Smooth muscle cell (in vitro differentiated cells): Measurements from ENCODE around the gene C2CD4D. TPM values are rescaled to one million over a fixed set of nuclear protein-coding genes. Genes with fewer than 3 reads are reported as not detected.

Experiments
- DNase-seq: peaks from one replicate; lab custom pipeline; 2025; ENCODE audit not compliant: unreplicated experiment; lab: John Stamatoyannopoulos, UW
- H2AFZ ChIP-seq: fragments of 200-600 bp; sonication (generic); 2 replicates; pipeline ENCODE4 v1.6.0; 2016; ENCODE audit warnings: antibody characterized with exemption, low read depth, mild to moderate bottlenecking
- H3F3A ChIP-seq: fragments of 200-600 bp; sonication (generic); 2 replicates; pipeline ENCODE4 v1.6.0; 2017; ENCODE audit warnings: antibody characterized with exemption, low read depth
- H3K27ac ChIP-seq: fragments of 200-600 bp; sonication (generic); 2 replicates; pipeline ENCODE4 v1.5.1; 2016; ENCODE audit warnings: low read depth, mild to moderate bottlenecking
- H3K27me3 ChIP-seq: fragments of 200-600 bp; sonication (generic); 2 replicates; pipeline ENCODE4 v1.6.1; 2016; ENCODE audit warnings: low read depth, mild to moderate bottlenecking
- H3K36me3 ChIP-seq: fragments of 200-600 bp; sonication (generic); 2 replicates; pipeline ENCODE4 v1.5.1; 2016; ENCODE audit warnings: low read depth
- H3K4me1 ChIP-seq: fragments of 200-600 bp; sonication (generic); 2 replicates; pipeline ENCODE4 v1.5.1; 2016; ENCODE audit warnings: low read depth
- H3K4me2 ChIP-seq: fragments of 200-600 bp; sonication (generic); 2 replicates; pipeline ENCODE4 v1.6.0; 2016; ENCODE audit warnings: mild to moderate bottlenecking
- H3K4me3 ChIP-seq: fragments of 200-600 bp; sonication (generic); 2 replicates; pipeline ENCODE4 v1.5.1; 2016; ENCODE audit warnings: mild to moderate bottlenecking
- H3K79me2 ChIP-seq: fragments of 200-600 bp; sonication (generic); 2 replicates; pipeline ENCODE4 v1.6.0; 2016; ENCODE audit warnings: low read depth, mild to moderate bottlenecking
- H3K9ac ChIP-seq: fragments of 200-600 bp; sonication (generic); 2 replicates; pipeline ENCODE4 v1.6.0; 2016; ENCODE audit warnings: low read depth
- H3K9me3 ChIP-seq: fragments of 200-600 bp; sonication (generic); replicated peaks from 2 replicates; pipeline ENCODE4 v1.5.1; 2016; ENCODE audit warnings: low read depth
- H4K20me1 ChIP-seq: fragments of 200-600 bp; sonication (generic); 2 replicates; pipeline ENCODE4 v1.6.0; 2016; ENCODE audit warnings: low read depth
- CTCF ChIP-seq: fragments of 200-600 bp; sonication (generic); IDR thresholded peaks from 2 replicates; pipeline ENCODE4 v1.5.1; 2017; ENCODE audit warnings: borderline replicate concordance, mild to moderate bottlenecking, antibody characterized with exemption; ENCODE audit not compliant: insufficient read depth, poor library complexity, severe bottlenecking
- WGBS: methylation state at CpG from one replicate; pipeline ENCODE4 v1.1.7; 2016; ENCODE audit warnings: low lambda C conversion rate; 5-methylcytosine and 5-hydroxymethylcytosine counted together
- polyA plus RNA-seq: library from polyadenylated mRNA; unstranded; fragments of >200 nt; fragmentation: Nextera tagmentation; extraction: Ambion mirVana; gene quantifications from 2 replicates; pipeline ENCODE4 v1.2.1, GENCODE V29; 2016
- small RNA-seq: library from RNA; depleted of rRNA; stranded (forward); fragments of <200 nt; gene quantifications from one replicate; pipeline ENCODE3, GENCODE V24; 2014
- total RNA-seq: library from RNA; depleted of rRNA; stranded (reverse); fragments of >200 nt; gene quantifications from 2 replicates; pipeline ENCODE4 v1.2.3, GENCODE V29; 2014

Gene C2CD4D
- total and polyA plus RNA-seq, 2 experiments from 2014 or later: not detected

GRCh38 chr1:151790071-151790939 is 49.3 kb downstream of the C2CD4D start, which contains the start of gene TDRKH:
Gene TDRKH (minus strand): TSS chr1:151790500. CDS start chr1:151783022, 7,478 bp downstream.
- peak; percentile 9 for TF ChIP-seq CTCF
- peak within 1 kb of the TSS; percentile 97 for H2AFZ ChIP-seq
- peak within 1 kb of the TSS; percentile 24 for H3K9ac ChIP-seq
- peak; percentile 86 for DNase-seq
- no peaks in the 10 kb centered on the region for H3F3A ChIP-seq
- H3K4me3 ChIP-seq: peak within 1 kb of the TSS; percentile 73
- H4K20me1 ChIP-seq: no peaks in the 10 kb centered on the region
- peak within 1 kb of the TSS; percentile 97 for H3K4me2 ChIP-seq
- H3K9me3 ChIP-seq: no peaks in the 10 kb centered on the region
- H3K4me1 ChIP-seq: peaks cover 12% of the 10 kb centered on the region
- no peaks in the 10 kb centered on the region for H3K36me3 ChIP-seq
- H3K79me2 ChIP-seq: no peaks in the 10 kb centered on the region
- H3K27me3 ChIP-seq: peaks cover 3% of the 10 kb centered on the region
- no peak within 1 kb of the TSS for H3K27ac ChIP-seq
- WGBS: under 1% methylated on average over 34 of the region's 58 CpGs

Small RNA genes within 50 kb of the gene (small RNA-seq; reads per million reads assigned to genes)
- gene RF00019: not detected

Other genes starting within 250 kb of the C2CD4D start
- gene SNX27, start 227.8 kb downstream of the C2CD4D start, total RNA-seq: 20.9 and 22.6 TPM in 2 replicates
- 11.9 and 12.0 TPM in 2 replicates for gene SNX27, start 227.8 kb downstream of the C2CD4D start, polyA plus RNA-seq
- not detected in 2 replicates for gene CELF3, start 123.0 kb downstream of the C2CD4D start, total RNA-seq
- not detected in 2 replicates for gene CELF3, start 123.0 kb downstream of the C2CD4D start, polyA plus RNA-seq
- not detected in 2 replicates for gene RIIAD1, start 118.3 kb downstream of the C2CD4D start, total RNA-seq
- not detected in 2 replicates for gene RIIAD1, start 118.3 kb downstream of the C2CD4D start, polyA plus RNA-seq
- gene MRPL9, start 76.3 kb downstream of the C2CD4D start, total RNA-seq: 83.8 and 151 TPM in 2 replicates
- 109 and 110 TPM in 2 replicates for gene MRPL9, start 76.3 kb downstream of the C2CD4D start, polyA plus RNA-seq
- gene TDRKH, start 49.3 kb downstream of the C2CD4D start, total RNA-seq: 3.9 and 8.5 TPM in 2 replicates
- gene TDRKH, start 49.3 kb downstream of the C2CD4D start, polyA plus RNA-seq: 3.9 and 4.7 TPM in 2 replicates
- not detected in 2 replicates for gene LINGO4, start 34.4 kb downstream of the C2CD4D start, total RNA-seq
- not detected in 2 replicates for gene LINGO4, start 34.4 kb downstream of the C2CD4D start, polyA plus RNA-seq
- not detected in 2 replicates for gene RORC, start 8.0 kb downstream of the C2CD4D start, total RNA-seq
- gene RORC, start 8.0 kb downstream of the C2CD4D start, polyA plus RNA-seq: not detected in 2 replicates
- gene THEM5, start 13.9 kb upstream of the C2CD4D start, total RNA-seq: 0.76 and 2.1 TPM in 2 replicates
- gene THEM5, start 13.9 kb upstream of the C2CD4D start, polyA plus RNA-seq: 1.0 and 1.3 TPM in 2 replicates
- 11.8 and 14.4 TPM in 2 replicates for gene THEM4, start 69.7 kb upstream of the C2CD4D start, total RNA-seq
- gene THEM4, start 69.7 kb upstream of the C2CD4D start, polyA plus RNA-seq: 15.9 and 19.0 TPM in 2 replicates
- 339 and 477 TPM in 2 replicates for gene S100A10, start 154.0 kb upstream of the C2CD4D start, total RNA-seq
- gene S100A10, start 154.0 kb upstream of the C2CD4D start, polyA plus RNA-seq: 1,351 and 2,073 TPM in 2 replicates
- gene S100A11, start 197.2 kb upstream of the C2CD4D start, total RNA-seq: 990 and 1,481 TPM in 2 replicates
- gene S100A11, start 197.2 kb upstream of the C2CD4D start, polyA plus RNA-seq: 2,824 and 4,054 TPM in 2 replicates
- gene TCHHL1, start 249.2 kb upstream of the C2CD4D start, total RNA-seq: not detected in 2 replicates
- not detected in 2 replicates for gene TCHHL1, start 249.2 kb upstream of the C2CD4D start, polyA plus RNA-seq